HepG2 (cell line): ENCODE data around the gene CCN2. TPM values are rescaled to one million over a fixed set of nuclear protein-coding genes. Genes with fewer than 3 reads are reported as not detected.

ENCODE experiments used
- ATAC-seq: fragments of 200-7000 bp; cut with Tn5 transposase; 3 replicates; pipeline ENCODE4 v1.9.1; 2020; ENCODE audit warnings: mild to moderate bottlenecking, moderate library complexity
- BruUV-seq: library from RNA; stranded (reverse); fragments of 400-500 nt; replicated peaks from 2 replicates; lab custom pipeline; 2021; lab: Mats Ljungman, UMichigan
- CTCF ChIA-PET: fragments of 300-600 bp; formaldehyde crosslinking; extraction: SDS; loops from one replicate; lab custom pipeline; 2021; ENCODE audit warnings: low total read pairs, inconsistent platforms, low intra/inter-chr PET ratio; lab: Yijun Ruan, JAX
- POLR2A ChIA-PET: fragments of 350-600 bp; sonication (Branson Sonifier 250); formaldehyde crosslinking; loops from one replicate; lab custom pipeline; 2020; ENCODE audit warnings: antibody characterized with exemption, inconsistent platforms; lab: Yijun Ruan, JAX
- DNase-seq: peaks from one replicate; pipeline ENCODE4 v3.0.0-alpha.2; 2015; ENCODE audit warnings: low spot score
- FAIRE-seq: peaks from 3 replicates; lab custom pipeline; 2011; peaks lifted over from hg19 to GRCh38; lab: Jason Lieb, UNC
- H2AFZ ChIP-seq: one replicate; pipeline ENCODE4 v1.6.1; 2011; ENCODE audit warnings: low read length, inconsistent platforms
- H3K27ac ChIP-seq: fragments of 300-600 bp; 3 replicates; pipeline ENCODE4 v1.8.0; 2011; ENCODE audit warnings: mixed run types, mild to moderate bottlenecking, mixed read lengths, low read length, inconsistent platforms; ENCODE audit not compliant: insufficient read depth; ENCODE audit errors: extremely low read length
- H3K27me3 ChIP-seq, 2 experiments: fragments of 200-600 bp in 1 of 2; 2 replicates in 1 of 2; 3 replicates in 1 of 2; pipeline versions ENCODE4 v1.6.0 to v1.8.0; 2011; ENCODE audit warnings: low read length in 2 of 2, mild to moderate bottlenecking in 2 of 2, moderate library complexity in 2 of 2, inconsistent platforms in 1 of 2; ENCODE audit not compliant: insufficient read depth in 2 of 2, control insufficient read depth in 1 of 2
- H3K36me3 ChIP-seq, 2 experiments: fragments of 200-600 bp in 1 of 2; replicated peaks in 1 of 2; 2 replicates in 1 of 2; 3 replicates in 1 of 2; pipeline versions ENCODE4 v1.5.1 to v1.8.0; 2011; ENCODE audit warnings: low read length in 2 of 2, inconsistent platforms in 1 of 2; ENCODE audit not compliant: insufficient read depth in 2 of 2, control insufficient read depth in 1 of 2
- H3K4me1 ChIP-seq: 2 replicates; pipeline ENCODE4 v1.5.1; 2012; ENCODE audit warnings: low read length, inconsistent platforms; ENCODE audit not compliant: insufficient read depth
- H3K4me2 ChIP-seq: 2 replicates; pipeline ENCODE4 v1.6.0; 2011; ENCODE audit warnings: low read depth, low read length, inconsistent platforms
- H3K4me3 ChIP-seq, 3 experiments: fragments of 200-600 bp in 1 of 3; sonication (generic), shearing (Covaris generic) in 1 of 3; replicated peaks in 1 of 3; 2 replicates each; pipeline ENCODE4 v1.5.1; 2011 to 2016; ENCODE audit warnings: low read length in 3 of 3, inconsistent platforms in 2 of 3, low read depth in 2 of 3, mild to moderate bottlenecking in 2 of 3, control low read depth in 1 of 3, mixed read lengths in 1 of 3; ENCODE audit not compliant: insufficient read depth in 1 of 3
- H3K79me2 ChIP-seq: one replicate; pipeline ENCODE4 v1.6.1; 2011; ENCODE audit warnings: low read length, inconsistent platforms; ENCODE audit not compliant: insufficient read depth
- H3K9ac ChIP-seq: 2 replicates; pipeline ENCODE4 v1.6.0; 2011; ENCODE audit warnings: mild to moderate bottlenecking, low read depth, low read length, inconsistent platforms; ENCODE audit not compliant: insufficient read depth
- H3K9me3 ChIP-seq: 2 replicates; pipeline ENCODE4 v1.5.1; 2012; ENCODE audit warnings: mild to moderate bottlenecking, low read length
- H4K20me1 ChIP-seq: 2 replicates; pipeline ENCODE4 v1.6.0; 2011; ENCODE audit warnings: inconsistent platforms, mild to moderate bottlenecking, low read length, moderate library complexity; ENCODE audit not compliant: insufficient read depth
- ARID5B ChIP-seq: IDR thresholded peaks from 2 replicates; pipeline ENCODE4 v1.4.0; 2020; ENCODE audit warnings: mild to moderate bottlenecking, missing genetic modification reagents
- CREM ChIP-seq, 2 experiments: sonication (generic) in 1 of 2; formaldehyde crosslinking in 1 of 2; IDR thresholded peaks; 2 replicates each; pipeline versions ENCODE4 v1.4.0 to v1.6.1; 2016 to 2020; ENCODE audit warnings: antibody characterized with exemption in 1 of 2, mild to moderate bottlenecking in 1 of 2, missing genetic modification reagents in 1 of 2
- DNMT1 ChIP-seq: sonication (generic); formaldehyde crosslinking; IDR thresholded peaks from 2 replicates; pipeline ENCODE4 v1.5.1; 2020; ENCODE audit warnings: mild to moderate bottlenecking, missing genetic modification reagents
- HMG20A ChIP-seq: IDR thresholded peaks from 2 replicates; pipeline ENCODE4 v1.6.1; 2016; ENCODE audit warnings: borderline replicate concordance
- KLF16 ChIP-seq, 2 experiments: sonication (generic) in 1 of 2; formaldehyde crosslinking in 1 of 2; IDR thresholded peaks; 2 replicates each; pipeline versions ENCODE4 v1.6.1 to v1.8.0; 2016 to 2023; ENCODE audit warnings: missing genetic modification reagents in 2 of 2, missing compliant biosample characterization in 1 of 2
- MIXL1 ChIP-seq: IDR thresholded peaks from 2 replicates; pipeline ENCODE4 v1.6.1; 2016
- NCOA2 ChIP-seq: sonication (generic); formaldehyde crosslinking; IDR thresholded peaks from 2 replicates; pipeline ENCODE4 v1.8.0; 2022; ENCODE audit warnings: inconsistent platforms
- RBM22 ChIP-seq: fragments of 200-400 bp; formaldehyde crosslinking; optimal IDR thresholded peaks from 2 replicates; pipeline ENCODE3; 2017; ENCODE audit warnings: mild to moderate bottlenecking, low read length, moderate library complexity
- THYN1 ChIP-seq: sonication (generic); formaldehyde crosslinking; IDR thresholded peaks from 2 replicates; pipeline ENCODE4 v1.8.1; 2023; ENCODE audit warnings: low read depth, mild to moderate bottlenecking, moderate library complexity, missing genetic modification reagents, borderline replicate concordance
- ZBTB7B ChIP-seq: sonication (generic); formaldehyde crosslinking; IDR thresholded peaks from 2 replicates; pipeline ENCODE4 v1.4.0; 2020; ENCODE audit warnings: missing genetic modification reagents
- ZGPAT ChIP-seq: IDR thresholded peaks from 2 replicates; pipeline ENCODE4 v1.6.1; 2016; ENCODE audit warnings: mild to moderate bottlenecking
- ZNF362 ChIP-seq: sonication (generic); formaldehyde crosslinking; IDR thresholded peaks from 2 replicates; pipeline ENCODE4 v1.4.0; 2020; ENCODE audit warnings: missing genetic modification reagents, mild to moderate bottlenecking, borderline replicate concordance
- ZNF44 ChIP-seq: sonication (generic); formaldehyde crosslinking; IDR thresholded peaks from 2 replicates; pipeline ENCODE4 v1.5.1; 2020; ENCODE audit warnings: mild to moderate bottlenecking, missing genetic modification reagents
- ZSCAN21 ChIP-seq: sonication (generic); formaldehyde crosslinking; IDR thresholded peaks from 2 replicates; pipeline ENCODE4 v1.8.0; 2022; ENCODE audit warnings: mild to moderate bottlenecking, missing genetic modification reagents, moderate library complexity, borderline replicate concordance
- WGBS: methylation state at CpG from one replicate; pipeline ENCODE4 v1.1.6; 2017; ENCODE audit warnings: low lambda C conversion rate; 5-methylcytosine and 5-hydroxymethylcytosine counted together
- in situ Hi-C: cut with HindIII; loops from 2 replicates; pipeline ENCODE4 v1.10.0; 2017; ENCODE audit warnings: low pct_unique_long_range_greater_than_20kb; ENCODE audit not compliant: extremely low pct_ligation_motif_present
- intact Hi-C: fragments of 100-400 bp; cut with micrococcal nuclease; formaldehyde crosslinking; loops from one replicate; pipeline ENCODE4 v1.10.0; 2022; ENCODE audit not compliant: unreplicated experiment
- polyA plus RNA-seq, 8 experiments: library from polyadenylated mRNA; depleted of rRNA in 3 of 8; stranded (reverse) in 7 of 8; unstranded in 1 of 8; fragments of >200 nt; fragmentation: Illumina TruSeq in 4 of 8; extraction: Trizol in 4 of 8; gene quantifications; 2 replicates each; pipeline versions ENCODE4 v1.2.1 to v1.2.3, GENCODE V29; 2011 to 2016; ENCODE audit warnings: low read depth in 4 of 8, missing spikeins in 1 of 8, mixed read lengths in 1 of 8; ENCODE audit not compliant: insufficient read depth in 1 of 8
- total RNA-seq, 5 experiments: library from RNA; depleted of rRNA; stranded (reverse); fragments of >200 nt; fragmentation: Illumina TruSeq; extraction: Trizol; gene quantifications; 2 replicates each; pipeline ENCODE4 v1.2.3, GENCODE V29; 2016; ENCODE audit warnings: low read depth in 1 of 5

Gene CCN2
- total and polyA plus RNA-seq, 2 of the 13 experiments (the other 11 are each of a cell fraction or from before 2014, with no cell fraction given): 34.7 to 316 TPM

GRCh38 chr6:131946992-131947955 is 3.9 kb downstream of the CCN2 start:
- peaks cover 8 to 20% of the 10 kb centered on the region in 2 experiments for H3K36me3 ChIP-seq
- FAIRE-seq (no peak), ATAC-seq (peak; percentile 7; the same call in 2 of the 3 replicates), DNase-seq (peak; percentile 60)
- no peak overlapping the region for H3K9ac ChIP-seq
- H3K27me3 ChIP-seq: peaks cover 0 to 3% of the 10 kb centered on the region in 2 experiments; a peak in 1 of 5 replicates
- H4K20me1 ChIP-seq: peaks cover 34% of the 10 kb centered on the region
- BruUV-seq: no TSS peak
- no peak overlapping the region for H3K4me3 ChIP-seq
- no peak overlapping the region for H2AFZ ChIP-seq
- peak overlapping the region; percentile 25; the same call in 1 of the 2 replicates for H3K4me2 ChIP-seq
- H3K27ac ChIP-seq: peak overlapping the region; percentile 52
- ChIA-PET CTCF (interaction anchor here (0.8 kb wide), 1 partner anchor 22 kb away, joined by 3 read pairs; no protein-coding TSS in a partner anchor), POLR2A (interaction anchor here (0.6 to 8.1 kb wide), 8 partner anchors 8 to 866 kb away, joined by 3 to 400 read pairs (median 7); no protein-coding TSS in a partner anchor)
- peaks cover 40% of the 10 kb centered on the region for H3K4me1 ChIP-seq
- peaks cover 23% of the 10 kb centered on the region for H3K79me2 ChIP-seq
- H3K9me3 ChIP-seq: no peaks in the 10 kb centered on the region
- in situ Hi-C loops: no loop called here
- intact Hi-C loops: no loop called here
- WGBS: 45% methylated on average over 6 of the region's 6 CpGs
- TF ChIP-seq HMG20A (CRISPR knock-in tag): 0 out of 2 replicates have a peak, but pooled peaks have one; percentile 10
- no peak for TF ChIP-seq RBM22
- peak; percentile 5; the same call in 1 of the 2 replicates for TF ChIP-seq NCOA2
- 0 out of 2 replicates have a peak, but pooled peaks have one; percentile 13 for TF ChIP-seq ZNF362 (CRISPR knock-in tag)
- peak; percentile 47; the same call in 1 of the 2 replicates for TF ChIP-seq ZBTB7B (CRISPR knock-in tag)
- TF ChIP-seq ARID5B: peak; percentile 23; the same call in 1 of the 2 replicates
- no peak for TF ChIP-seq ZSCAN21 (CRISPR knock-in tag)
- TF ChIP-seq CREM (IDR thresholded peaks at IDR 0.05): peak; percentile 27; the same call in 1 of the 2 replicates
- TF ChIP-seq CREM (CRISPR knock-in tag; IDR thresholded peaks at IDR 0.05): no peak
- TF ChIP-seq ZGPAT (CRISPR knock-in tag): peak; percentile 61; the same call in 1 of the 2 replicates
- no peak for TF ChIP-seq ZNF44
- 0 out of 2 replicates have a peak, but pooled peaks have one; percentile 17 for TF ChIP-seq MIXL1 (CRISPR knock-in tag)
- no peak for TF ChIP-seq THYN1 (CRISPR knock-in tag)
- peak in 1 of 2 experiments; percentile 55; a peak in 1 of 4 replicates for TF ChIP-seq KLF16 (CRISPR knock-in tag; IDR thresholded peaks at IDR 0.05)
- no peak for TF ChIP-seq DNMT1 (CRISPR knock-in tag)
